ENCODE measurements around the gene MRPS6. TPM values are rescaled to one million over a fixed set of nuclear protein-coding genes. Genes with fewer than 3 reads are reported as not detected.

The MRPS6 gene
- total and polyA plus RNA-seq, 2 of the 4 experiments (the other 2 are of a cell fraction) = 7.5 to 35.1 TPM

GRCh38 chr21:34170886-34171285 lies 97.5 kb downstream of the MRPS6 start:
- Histone ChIP-seq H3K4me3 (ENCODE audit: insufficient read depth, low read depth, low read length) (no peak overlapping the region), H3K36me3 (ENCODE audit: control insufficient read depth, insufficient read depth, low read length) (no peaks in the 10 kb centered on the region), H2BK5ac (ENCODE audit: low read depth, low read length, poor library complexity, severe bottlenecking) (no peak overlapping the region), H3K4me2 (ENCODE audit: low read depth, low read length) (no peak overlapping the region), H3K23ac (ENCODE audit: low read depth, low read length) (no peak overlapping the region), H2AFZ (replicated peaks; ENCODE audit: low read length, poor library complexity) (no peak overlapping the region), H2AK5ac (ENCODE audit: low read depth, low read length) (no peak overlapping the region), H3K9me3 (ENCODE audit: control insufficient read depth, insufficient read depth, low read length) (peaks cover 32% of the 10 kb centered on the region), H2AK9ac (replicated peaks; ENCODE audit: low read depth, low read length, poor library complexity) (no peak overlapping the region), H2BK120ac (ENCODE audit: low read depth, low read length) (no peak overlapping the region), H3K56ac (ENCODE audit: extremely low read depth, insufficient read depth, low read length) (no peak overlapping the region), H4K91ac (ENCODE audit: insufficient read depth, low read depth, low read length) (no peak overlapping the region), H4K5ac (ENCODE audit: low read depth, low read length) (no peak overlapping the region), H3K4me1 (ENCODE audit: control insufficient read depth, insufficient read depth, low read length) (no peaks in the 10 kb centered on the region), H4K20me1 (ENCODE audit: insufficient read depth, low read length) (no peaks in the 10 kb centered on the region), H3K9me1 (ENCODE audit: insufficient read depth, low read length) (no peaks in the 10 kb centered on the region), H3K14ac (replicated peaks; ENCODE audit: low read depth, low read length) (no peak overlapping the region), H4K8ac (ENCODE audit: low read depth in 2 of 2, low read length in 2 of 2) (no peak overlapping the region), H3K9ac (ENCODE audit: low read depth, low read length) (no peak overlapping the region), H3K79me1 (ENCODE audit: low read depth in 1 of 2, low read length in 2 of 2) (no peaks in the 10 kb centered on the region), H3K27ac (ENCODE audit: insufficient read depth, low read length) (no peak overlapping the region), H3K4ac (ENCODE audit: low read depth, low read length) (no peak overlapping the region), H3K27me3 (ENCODE audit: control insufficient read depth, insufficient read depth, low read length) (no peaks in the 10 kb centered on the region), H2BK15ac (ENCODE audit: low read depth, low read length) (no peak overlapping the region), H3K18ac (ENCODE audit: low read depth, low read length) (no peak overlapping the region), H2BK20ac (ENCODE audit: low read depth, low read length) (no peak overlapping the region)
- intact Hi-C loops (cut with micrococcal nuclease) = no loop called here
- no peak for ATAC-seq (ENCODE audit: low read depth)
- TF ChIP-seq MAFK (IDR thresholded peaks at IDR 0.05; ENCODE audit: low read depth, low read length) (no peak), CHD1 (IDR thresholded peaks at IDR 0.05; ENCODE audit: low read depth, low read length) (no peak), ELK1 (IDR thresholded peaks at IDR 0.05; ENCODE audit: borderline replicate concordance, low read depth, low read length) (no peak), RAD21 (IDR thresholded peaks at IDR 0.05; ENCODE audit: low read length) (no peak), BHLHE40 (IDR thresholded peaks at IDR 0.05; ENCODE audit: low read depth, low read length) (no peak), NFE2L2 (IDR thresholded peaks at IDR 0.05; ENCODE audit: low read depth, low read length) (no peak), MXI1 (IDR thresholded peaks at IDR 0.05; ENCODE audit: borderline replicate concordance, low read depth, low read length) (no peak), USF2 (IDR thresholded peaks at IDR 0.05; ENCODE audit: low read depth, low read length) (no peak), RCOR1 (IDR thresholded peaks at IDR 0.05; ENCODE audit: insufficient replicate concordance, low read length) (no peak), MAZ (IDR thresholded peaks at IDR 0.05; ENCODE audit: borderline replicate concordance, low read depth, low read length) (no peak), POLR2A (IDR thresholded peaks at IDR 0.05; ENCODE audit: low read depth, low read length) (no peak), RFX5 (IDR thresholded peaks at IDR 0.05; ENCODE audit: low read depth, low read length) (no peak), FOS (IDR thresholded peaks at IDR 0.05; ENCODE audit: low read depth, low read length) (no peak), CTCF (conservative IDR thresholded peaks at IDR 0.05; ENCODE audit: low read depth, low read length) (no peak), CEBPB (IDR thresholded peaks at IDR 0.05; ENCODE audit: low read depth, low read length) (no peak), SMC3 (IDR thresholded peaks at IDR 0.05; ENCODE audit: low read depth, low read length) (no peak)
- dilution Hi-C loops (cut with HindIII; ENCODE audit: low sequenced_read_pairs, unreplicated experiment) = no loop called here
- in situ Hi-C loops (cut with MboI; ENCODE audit: low sequenced_read_pairs) = no loop called here
- BruUV-seq (replicated peaks) = no TSS peak
- CTCF ChIA-PET = no interaction called here
- POLR2A ChIA-PET (ENCODE audit: unreplicated experiment) = no interaction called here
- no CpG with 5 or more reads among the region's 2 CpGs for WGBS, 2 experiments (ENCODE audit: extremely low coverage in 2 of 2, insufficient read length in 1 of 2)
- DNase-seq = no peak
